Medulla oblongata (tissue), 1 donor: ENCODE data around the gene METTL21A.

Experiments
- DNase-seq: peaks from one replicate; pipeline ENCODE4 v3.0.0-alpha.2; 2015; ENCODE audit errors: extremely low spot score

METTL21A gene

GRCh38 chr2:207624185-207625013, 795 bp downstream of the METTL21A start:
- DNase-seq, result peak; percentile 82

- no peak for DNase-seq
Observed at GRCh38 chr2:207621501-207622039, 3.6 kb downstream of the METTL21A start.

- peak; percentile 46 for DNase-seq
Observed at GRCh38 chr2:207619764-207620203, 5.4 kb downstream of the METTL21A start.

GRCh38 chr2:207617011-207617671, 8.1 kb downstream of the METTL21A start:
- DNase-seq, result no peak

GRCh38 chr2:207616185-207616584, 9.0 kb downstream of the METTL21A start:
- DNase-seq, result no peak

- DNase-seq, result no peak
Observed at GRCh38 chr2:207614824-207615223, 10.4 kb downstream of the METTL21A start.

GRCh38 chr2:207612714-207613113, 12.5 kb downstream of the METTL21A start:
- no peak for DNase-seq

GRCh38 chr2:207606829-207607228, 18.4 kb downstream of the METTL21A start:
- no peak for DNase-seq

- no peak for DNase-seq
Observed at GRCh38 chr2:207606399-207606798, 18.8 kb downstream of the METTL21A start.

- no peak for DNase-seq
Observed at GRCh38 chr2:207603486-207603885, 21.7 kb downstream of the METTL21A start.

GRCh38 chr2:207601774-207602173, 23.4 kb downstream of the METTL21A start:
- DNase-seq, result no peak

GRCh38 chr2:207600231-207600630, 25.0 kb downstream of the METTL21A start:
- no peak for DNase-seq

GRCh38 chr2:207599636-207600035, 25.6 kb downstream of the METTL21A start:
- DNase-seq, result no peak

- no peak for DNase-seq
Observed at GRCh38 chr2:207594731-207595130, 30.5 kb downstream of the METTL21A start.

- no peak for DNase-seq
Observed at GRCh38 chr2:207594264-207594663, 30.9 kb downstream of the METTL21A start.

GRCh38 chr2:207593277-207593676, 31.9 kb downstream of the METTL21A start:
- DNase-seq, result no peak

GRCh38 chr2:207589143-207589542, 36.1 kb downstream of the METTL21A start:
- no peak for DNase-seq

GRCh38 chr2:207587305-207587704, 37.9 kb downstream of the METTL21A start:
- DNase-seq, result no peak

- DNase-seq, result no peak
Observed at GRCh38 chr2:207584952-207585351, 40.2 kb downstream of the METTL21A start.

GRCh38 chr2:207571370-207571769, 53.8 kb downstream of the METTL21A start:
- no peak for DNase-seq

GRCh38 chr2:207567671-207568070, 57.5 kb downstream of the METTL21A start:
- no peak for DNase-seq

- DNase-seq, result no peak
Observed at GRCh38 chr2:207565736-207566500, 59.3 kb downstream of the METTL21A start.
